HepG2 (cell line): Measurements from ENCODE around the gene SIT1. TPM values are rescaled to one million over a fixed set of nuclear protein-coding genes. Genes with fewer than 3 reads are reported as not detected.

Experiments
- AFF4 ChIP-seq: sonication (generic); formaldehyde crosslinking; IDR thresholded peaks from 2 replicates; pipeline ENCODE4 v1.4.0; 2020; ENCODE audit warnings: missing genetic modification reagents
- AGO2 ChIP-seq: fragments of 200-400 bp; formaldehyde crosslinking; optimal IDR thresholded peaks from 2 replicates; pipeline ENCODE3; 2017; ENCODE audit warnings: mild to moderate bottlenecking, low read depth, low read length, moderate library complexity
- HMGXB3 ChIP-seq: sonication (generic); formaldehyde crosslinking; IDR thresholded peaks from 2 replicates; pipeline ENCODE4 v1.4.0; 2020; ENCODE audit warnings: missing genetic modification reagents, borderline replicate concordance
- JUN ChIP-seq: sonication (generic); formaldehyde crosslinking; IDR thresholded peaks from 2 replicates; pipeline ENCODE4 v1.4.0; 2020; ENCODE audit warnings: mild to moderate bottlenecking, missing genetic modification reagents
- NCOA2 ChIP-seq: sonication (generic); formaldehyde crosslinking; IDR thresholded peaks from 2 replicates; pipeline ENCODE4 v1.8.0; 2022; ENCODE audit warnings: inconsistent platforms
- NR2F1 ChIP-seq, 2 experiments: fragments of 450-650 bp in 1 of 2; formaldehyde crosslinking in 1 of 2; IDR thresholded peaks; 2 replicates each; pipeline versions ENCODE4 v1.5.0 to v1.6.1; 2016 to 2020; ENCODE audit warnings: mild to moderate bottlenecking in 1 of 2, missing compliant biosample characterization in 1 of 2, missing genetic modification reagents in 1 of 2, moderate library complexity in 1 of 2
- RXRA ChIP-seq: sonication (generic); formaldehyde crosslinking; IDR thresholded peaks from 2 replicates; pipeline ENCODE4 v1.5.1; 2020; ENCODE audit warnings: missing genetic modification reagents
- SYNCRIP ChIP-seq: fragments of 200-400 bp; formaldehyde crosslinking; IDR thresholded peaks from 2 replicates; pipeline ENCODE4 v1.6.1; 2018; ENCODE audit warnings: mild to moderate bottlenecking, low read depth, low read length; ENCODE audit not compliant: insufficient read depth
- polyA plus RNA-seq, 8 experiments: library from polyadenylated mRNA; depleted of rRNA in 3 of 8; stranded (reverse) in 7 of 8; unstranded in 1 of 8; fragments of >200 nt; fragmentation: Illumina TruSeq in 4 of 8; extraction: Trizol in 4 of 8; gene quantifications; 2 replicates each; pipeline versions ENCODE4 v1.2.1 to v1.2.3, GENCODE V29; 2011 to 2016; ENCODE audit warnings: low read depth in 4 of 8, missing spikeins in 1 of 8, mixed read lengths in 1 of 8; ENCODE audit not compliant: insufficient read depth in 1 of 8
- total RNA-seq, 5 experiments: library from RNA; depleted of rRNA; stranded (reverse); fragments of >200 nt; fragmentation: Illumina TruSeq; extraction: Trizol; gene quantifications; 2 replicates each; pipeline ENCODE4 v1.2.3, GENCODE V29; 2016; ENCODE audit warnings: low read depth in 1 of 5
- TF ChIP-seq, protein P1 (sequence below): sonication (generic); formaldehyde crosslinking; IDR thresholded peaks from 2 replicates; pipeline ENCODE4 v1.5.0; 2020; ENCODE audit warnings: missing genetic modification reagents
- TF ChIP-seq, protein P2 (sequence below): sonication (generic); formaldehyde crosslinking; IDR thresholded peaks from 2 replicates; pipeline ENCODE4 v1.4.0; 2020; ENCODE audit warnings: low read depth, mild to moderate bottlenecking, missing genetic modification reagents
- TF ChIP-seq, protein P3 (sequence below): sonication (generic); formaldehyde crosslinking; IDR thresholded peaks from 2 replicates; pipeline ENCODE4 v1.8.1; 2023; ENCODE audit warnings: missing genetic modification reagents, mild to moderate bottlenecking, borderline replicate concordance
- TF ChIP-seq, protein P4 (sequence below): sonication (generic); formaldehyde crosslinking; IDR thresholded peaks from 2 replicates; pipeline ENCODE4 v1.4.0; 2020; ENCODE audit warnings: missing genetic modification reagents
- TF ChIP-seq, protein P5 (sequence below): sonication (generic); formaldehyde crosslinking; IDR thresholded peaks from 2 replicates; pipeline ENCODE4 v1.5.0; 2020; ENCODE audit warnings: missing genetic modification reagents

The SIT1 gene
- total and polyA plus RNA-seq, 2 of the 13 experiments (the other 11 are each of a cell fraction or from before 2014, with no cell fraction given): 0.09 to 6.7 TPM

GRCh38 chr9:35657546-35658136 is 6.9 kb upstream of the SIT1 start, which contains the start of gene RMRP (continued):
- TF ChIP-seq HMGXB3 (CRISPR knock-in tag): peak; percentile 22; the same call in 1 of the 2 replicates
- TF ChIP-seq, protein P1, sequence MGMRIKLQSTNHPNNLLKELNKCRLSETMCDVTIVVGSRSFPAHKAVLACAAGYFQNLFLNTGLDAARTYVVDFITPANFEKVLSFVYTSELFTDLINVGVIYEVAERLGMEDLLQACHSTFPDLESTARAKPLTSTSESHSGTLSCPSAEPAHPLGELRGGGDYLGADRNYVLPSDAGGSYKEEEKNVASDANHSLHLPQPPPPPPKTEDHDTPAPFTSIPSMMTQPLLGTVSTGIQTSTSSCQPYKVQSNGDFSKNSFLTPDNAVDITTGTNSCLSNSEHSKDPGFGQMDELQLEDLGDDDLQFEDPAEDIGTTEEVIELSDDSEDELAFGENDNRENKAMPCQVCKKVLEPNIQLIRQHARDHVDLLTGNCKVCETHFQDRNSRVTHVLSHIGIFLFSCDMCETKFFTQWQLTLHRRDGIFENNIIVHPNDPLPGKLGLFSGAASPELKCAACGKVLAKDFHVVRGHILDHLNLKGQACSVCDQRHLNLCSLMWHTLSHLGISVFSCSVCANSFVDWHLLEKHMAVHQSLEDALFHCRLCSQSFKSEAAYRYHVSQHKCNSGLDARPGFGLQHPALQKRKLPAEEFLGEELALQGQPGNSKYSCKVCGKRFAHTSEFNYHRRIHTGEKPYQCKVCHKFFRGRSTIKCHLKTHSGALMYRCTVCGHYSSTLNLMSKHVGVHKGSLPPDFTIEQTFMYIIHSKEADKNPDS (CRISPR knock-in tag): peak; percentile 22; the same call in 1 of the 2 replicates
- TF ChIP-seq, protein P2, sequence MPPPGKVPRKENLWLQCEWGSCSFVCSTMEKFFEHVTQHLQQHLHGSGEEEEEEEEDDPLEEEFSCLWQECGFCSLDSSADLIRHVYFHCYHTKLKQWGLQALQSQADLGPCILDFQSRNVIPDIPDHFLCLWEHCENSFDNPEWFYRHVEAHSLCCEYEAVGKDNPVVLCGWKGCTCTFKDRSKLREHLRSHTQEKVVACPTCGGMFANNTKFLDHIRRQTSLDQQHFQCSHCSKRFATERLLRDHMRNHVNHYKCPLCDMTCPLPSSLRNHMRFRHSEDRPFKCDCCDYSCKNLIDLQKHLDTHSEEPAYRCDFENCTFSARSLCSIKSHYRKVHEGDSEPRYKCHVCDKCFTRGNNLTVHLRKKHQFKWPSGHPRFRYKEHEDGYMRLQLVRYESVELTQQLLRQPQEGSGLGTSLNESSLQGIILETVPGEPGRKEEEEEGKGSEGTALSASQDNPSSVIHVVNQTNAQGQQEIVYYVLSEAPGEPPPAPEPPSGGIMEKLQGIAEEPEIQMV (CRISPR knock-in tag): peak; percentile 98
- TF ChIP-seq NR2F1 (CRISPR knock-in tag; IDR thresholded peaks at IDR 0.05): peak in 1 of 2 experiments; percentile 16; a peak in 1 of 4 replicates
- TF ChIP-seq SYNCRIP: no peak
- TF ChIP-seq, protein P3, sequence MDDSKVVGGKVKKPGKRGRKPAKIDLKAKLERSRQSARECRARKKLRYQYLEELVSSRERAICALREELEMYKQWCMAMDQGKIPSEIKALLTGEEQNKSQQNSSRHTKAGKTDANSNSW (CRISPR knock-in tag): 0 out of 2 replicates have a peak, but pooled peaks have one; percentile 59
- TF ChIP-seq JUN (CRISPR knock-in tag): no peak; the same call in 1 of the 2 replicates
- TF ChIP-seq, protein P4, sequence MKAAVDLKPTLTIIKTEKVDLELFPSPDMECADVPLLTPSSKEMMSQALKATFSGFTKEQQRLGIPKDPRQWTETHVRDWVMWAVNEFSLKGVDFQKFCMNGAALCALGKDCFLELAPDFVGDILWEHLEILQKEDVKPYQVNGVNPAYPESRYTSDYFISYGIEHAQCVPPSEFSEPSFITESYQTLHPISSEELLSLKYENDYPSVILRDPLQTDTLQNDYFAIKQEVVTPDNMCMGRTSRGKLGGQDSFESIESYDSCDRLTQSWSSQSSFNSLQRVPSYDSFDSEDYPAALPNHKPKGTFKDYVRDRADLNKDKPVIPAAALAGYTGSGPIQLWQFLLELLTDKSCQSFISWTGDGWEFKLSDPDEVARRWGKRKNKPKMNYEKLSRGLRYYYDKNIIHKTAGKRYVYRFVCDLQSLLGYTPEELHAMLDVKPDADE: no peak
- TF ChIP-seq NCOA2 (CRISPR knock-in tag): peak; percentile 79
- TF ChIP-seq AFF4 (CRISPR knock-in tag): no peak
- no peak for TF ChIP-seq AGO2
- TF ChIP-seq, protein P5, sequence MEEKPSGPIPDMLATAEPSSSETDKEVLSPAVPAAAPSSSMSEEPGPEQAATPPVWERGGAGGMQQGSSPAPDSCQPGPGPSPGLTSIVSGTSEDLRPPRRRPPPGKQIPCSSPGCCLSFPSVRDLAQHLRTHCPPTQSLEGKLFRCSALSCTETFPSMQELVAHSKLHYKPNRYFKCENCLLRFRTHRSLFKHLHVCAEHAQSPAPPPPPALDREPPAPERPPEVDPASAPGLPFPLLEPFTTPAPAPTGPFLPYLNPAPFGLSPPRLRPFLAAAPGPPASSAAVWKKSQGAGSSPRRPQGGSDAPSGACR (CRISPR knock-in tag): peak; percentile 88; the same call in 1 of the 2 replicates
- TF ChIP-seq RXRA (CRISPR knock-in tag): peak; percentile 70
